ENCODE measurements around the gene RAB23. TPM values are rescaled to one million over a fixed set of nuclear protein-coding genes. Genes with fewer than 3 reads are reported as not detected.

Gene RAB23
- polyA plus RNA-seq, 3 donors = 40.9 to 42.9 (median 41.9) TPM

- DNase-seq (ENCODE audit: low read depth in 3 of 3, low spot score in 2 of 3) = no peak
These were observed 80.5 kb downstream of the RAB23 start for GRCh38 chr6:57141451-57142177.

GRCh38 chr6:57138026-57138425 is 84.1 kb downstream of the RAB23 start:
- DNase-seq (ENCODE audit: low read depth in 3 of 3, low spot score in 2 of 3) = no peak

GRCh38 chr6:57137350-57137749 is 84.8 kb downstream of the RAB23 start:
- no peak for DNase-seq (ENCODE audit: low read depth in 3 of 3, low spot score in 2 of 3)

Other genes with a start within 250 kb of the RAB23 start
- 10 to 100 TPM; 24.4 to 26.5 (median 25.3) TPM for gene KIAA1586, start 175.6 kb downstream of the RAB23 start, polyA plus RNA-seq (ENCODE audit: insufficient read length in 3 of 3)
- 10 to 100 TPM; 33.2 to 38.9 (median 35.4) TPM for gene ZNF451, start 132.1 kb downstream of the RAB23 start, polyA plus RNA-seq (ENCODE audit: insufficient read length in 3 of 3)
- 1 to 10 TPM; 4.9 to 5.9 (median 5.4) TPM for gene BAG2, start 50.0 kb downstream of the RAB23 start, polyA plus RNA-seq (ENCODE audit: insufficient read length in 3 of 3)
- gene PRIM2, start 95.3 kb upstream of the RAB23 start, polyA plus RNA-seq (ENCODE audit: insufficient read length in 3 of 3) = 10 to 100 TPM; 17.3 to 20.9 (median 20.5) TPM